BLaER1 treated with 17β-estradiol and CSF1 and Interleukin-3, amounts not matched to agents 10 nM and 100 nM (cell line): Measurements from ENCODE around the gene MYL4.
"Not testable (repeated sequence)": the region's sequence is repeated elsewhere in the genome, so short reads cannot be mapped to it uniquely, and the experiment has no call there.

ENCODE experiments used
- H3K27ac ChIP-seq, 11 experiments: shearing (Covaris generic); formaldehyde crosslinking; 2 replicates each; pipeline ENCODE4 v1.8.1; 2022
- H3K27me3 ChIP-seq, 11 experiments: shearing (Covaris generic); formaldehyde crosslinking; 2 replicates each; pipeline ENCODE4 v1.8.1; 2022
- H3K36me3 ChIP-seq, 11 experiments: shearing (Covaris generic); formaldehyde crosslinking; 2 replicates each; pipeline ENCODE4 v1.8.1; 2022
- H3K4me1 ChIP-seq, 10 experiments: shearing (Covaris generic); formaldehyde crosslinking; 2 replicates each; pipeline ENCODE4 v1.8.1; 2022
- H3K4me2 ChIP-seq, 11 experiments: shearing (Covaris generic); formaldehyde crosslinking; 2 replicates each; pipeline ENCODE4 v1.8.1; 2022
- H3K4me3 ChIP-seq, 10 experiments: shearing (Covaris generic); formaldehyde crosslinking; 2 replicates each; pipeline ENCODE4 v1.8.1; 2022
- H3K9ac ChIP-seq, 11 experiments: shearing (Covaris generic); formaldehyde crosslinking; 2 replicates each; pipeline ENCODE4 v1.8.1; 2022
- H3K9me3 ChIP-seq, 11 experiments: shearing (Covaris generic); formaldehyde crosslinking; replicated peaks in 1 of 11; 2 replicates each; pipeline ENCODE4 v1.8.1; 2022
- H4K20me1 ChIP-seq, 11 experiments: shearing (Covaris generic); formaldehyde crosslinking; 2 replicates each; pipeline ENCODE4 v1.8.1; 2022
- Cebpa-rat ChIP-seq, 11 experiments: shearing (Covaris generic); IDR thresholded peaks; 2 replicates each; pipeline ENCODE4 v1.8.1; 2022

Gene MYL4

GRCh38 chr17:47208744-47209488, at the start of gene MYL4:
MYL4 (plus strand) TSS chr17:47209348; CDS start chr17:47209423, 75 bp downstream.
- Histone ChIP-seq H3K36me3 (no peaks in the 10 kb centered on the region), H3K4me3 (peak within 1 kb of the TSS in 3 of 10 experiments; percentile 9 to 44 (median 20); a peak in 5 of 20 replicates), H3K9ac (peak within 1 kb of the TSS in 4 of 11 experiments; percentile 30 to 60 (median 53); a peak in 8 of 22 replicates), H3K27ac (peak within 1 kb of the TSS in 4 of 11 experiments; percentile 21 to 43 (median 34); a peak in 7 of 22 replicates), H3K4me2 (peak within 1 kb of the TSS; percentile 27 to 96 (median 89)), H3K9me3 (no peaks in the 10 kb centered on the region), H4K20me1 (peaks cover 0 to 15% (median 7%) of the 10 kb centered on the region in 11 experiments; a peak in 6 of 22 replicates), H3K27me3 (peaks cover 0 to 22% (median 0%) of the 10 kb centered on the region in 11 experiments; a peak in 4 of 22 replicates), H3K4me1 (peaks cover 53 to 73% (median 70%) of the 10 kb centered on the region in 10 experiments)
- TF ChIP-seq Cebpa-rat (IDR thresholded peaks at IDR 0.05): no peak

DNA sequence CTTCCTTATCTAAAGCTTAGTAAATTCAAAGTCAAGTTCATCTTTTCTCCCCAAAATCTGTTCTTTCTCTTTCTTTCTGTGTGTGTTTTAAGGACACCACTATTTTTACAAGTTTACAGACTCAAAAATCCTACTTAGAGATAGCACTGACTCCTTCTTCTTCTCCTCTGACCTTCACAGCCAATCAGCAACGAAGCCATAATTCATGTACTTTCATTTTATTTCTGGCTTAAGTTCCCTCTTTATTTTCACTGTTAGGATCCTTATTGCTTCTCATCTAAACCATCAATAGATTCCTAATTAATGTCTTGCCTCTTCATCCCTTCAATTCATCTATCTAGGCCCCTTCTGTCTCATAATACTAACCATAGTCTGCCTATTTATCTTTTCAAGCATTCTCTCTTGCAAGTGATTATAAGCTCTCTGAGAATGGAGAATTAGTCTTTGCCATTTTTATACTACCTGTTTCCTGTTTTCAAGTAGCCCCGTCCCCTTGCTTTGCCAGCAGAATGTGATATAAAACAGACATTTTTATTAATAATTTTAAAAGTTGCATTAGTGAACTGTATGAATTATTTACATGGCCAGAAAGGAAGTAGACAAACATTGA, 47.0 kb upstream of the MYL4 start:
- no peak for TF ChIP-seq Cebpa-rat (IDR thresholded peaks at IDR 0.05)
- H3K27ac ChIP-seq: no peak overlapping the region
- no peaks in the 10 kb centered on the region for H3K27me3 ChIP-seq
- H3K9me3 ChIP-seq: no peaks in the 10 kb centered on the region
- H3K4me2 ChIP-seq: peak overlapping the region in 9 of 11 experiments; percentile 4 to 74 (median 38); a peak in 14 of 22 replicates
- H3K9ac ChIP-seq: peak overlapping the region in 1 of 11 experiments; percentile 2; a peak in 2 of 22 replicates
- H3K36me3 ChIP-seq: peaks cover 67 to 100% (median 82%) of the 10 kb centered on the region in 11 experiments
- no peak overlapping the region; a peak in 2 of 20 replicates for H3K4me3 ChIP-seq
- peaks cover 0 to 25% (median 12%) of the 10 kb centered on the region in 10 experiments; a peak in 11 of 20 replicates for H3K4me1 ChIP-seq
- H4K20me1 ChIP-seq: peaks cover 7 to 49% (median 28%) of the 10 kb centered on the region in 11 experiments; a peak in 16 of 22 replicates

GRCh38 chr17:47164263-47164662, 44.9 kb upstream of the MYL4 start:
- Histone ChIP-seq H3K27ac (no peak overlapping the region), H3K4me2 (no peak overlapping the region), H3K9ac (no peak overlapping the region), H3K4me3 (no peak overlapping the region), H3K9me3 (no peaks in the 10 kb centered on the region), H3K36me3 (peaks cover 69 to 100% (median 89%) of the 10 kb centered on the region in 11 experiments), H3K27me3 (no peaks in the 10 kb centered on the region), H4K20me1 (peaks cover 20 to 55% (median 31%) of the 10 kb centered on the region in 11 experiments; a peak in 19 of 22 replicates), H3K4me1 (peaks cover 4 to 21% (median 13%) of the 10 kb centered on the region in 10 experiments; a peak in 11 of 20 replicates)
- no peak for TF ChIP-seq Cebpa-rat (IDR thresholded peaks at IDR 0.05)

GRCh38 chr17:47165137-47165536, 44.0 kb upstream of the MYL4 start:
- H3K36me3 ChIP-seq: peaks cover 69 to 100% (median 88%) of the 10 kb centered on the region in 11 experiments

GRCh38 chr17:47166854-47167253, 42.3 kb upstream of the MYL4 start:
- Histone ChIP-seq H3K36me3 (peaks cover 66 to 100% (median 88%) of the 10 kb centered on the region in 11 experiments), H4K20me1 (peaks cover 31 to 70% (median 46%) of the 10 kb centered on the region in 11 experiments; a peak in 21 of 22 replicates)
- not testable (repeated sequence) for H3K4me2 ChIP-seq

More at GRCh38 chr17:47165137-47165536, 44.0 kb upstream of the MYL4 start:
- no peak overlapping the region for H3K4me3 ChIP-seq
- no peak overlapping the region for H3K27ac ChIP-seq
- peaks cover 4 to 26% (median 14%) of the 10 kb centered on the region in 10 experiments; a peak in 11 of 20 replicates for H3K4me1 ChIP-seq
- no peaks in the 10 kb centered on the region for H3K9me3 ChIP-seq
- no peaks in the 10 kb centered on the region for H3K27me3 ChIP-seq
- no peak overlapping the region for H3K4me2 ChIP-seq
- no peak overlapping the region for H3K9ac ChIP-seq
- TF ChIP-seq Cebpa-rat (IDR thresholded peaks at IDR 0.05): no peak
- H4K20me1 ChIP-seq: peaks cover 22 to 60% (median 34%) of the 10 kb centered on the region in 11 experiments; a peak in 19 of 22 replicates

DNA sequence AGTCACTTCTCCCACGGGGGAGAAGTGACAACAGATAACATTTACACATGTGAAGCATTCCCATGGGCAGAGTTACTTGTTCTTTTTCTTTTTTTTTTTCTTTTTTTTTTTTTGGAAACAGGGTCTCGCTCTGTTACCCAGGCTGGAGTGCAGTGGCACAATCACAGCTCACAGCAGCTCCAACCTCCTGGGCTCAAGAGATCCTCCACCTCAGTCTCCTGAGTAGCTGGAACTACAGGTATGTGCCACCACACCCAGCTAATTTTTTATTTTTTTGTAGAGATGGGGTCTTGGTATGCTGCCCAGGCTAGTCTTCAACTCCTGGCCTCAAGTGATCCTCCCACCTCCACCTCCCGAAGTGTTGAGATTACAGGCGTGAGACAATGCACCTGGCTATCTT, 40.3 kb upstream of the MYL4 start:
- H3K27ac ChIP-seq, H3K4me2 ChIP-seq, H3K27me3 ChIP-seq, H3K4me3 ChIP-seq, H3K9me3 ChIP-seq, H3K9ac ChIP-seq: not testable (repeated sequence)
- peaks cover 14 to 30% (median 16%) of the 10 kb centered on the region in 10 experiments for H3K4me1 ChIP-seq
- peaks cover 41 to 74% (median 54%) of the 10 kb centered on the region in 11 experiments; a peak in 21 of 22 replicates for H4K20me1 ChIP-seq
- peaks cover 72 to 99% (median 87%) of the 10 kb centered on the region in 11 experiments for H3K36me3 ChIP-seq

More at GRCh38 chr17:47166854-47167253, 42.3 kb upstream of the MYL4 start:
- peaks cover 4 to 27% (median 13%) of the 10 kb centered on the region in 10 experiments; a peak in 11 of 20 replicates for H3K4me1 ChIP-seq
- H3K9me3 ChIP-seq, H3K27ac ChIP-seq, H3K4me3 ChIP-seq, H3K9ac ChIP-seq, H3K27me3 ChIP-seq: not testable (repeated sequence)

DNA sequence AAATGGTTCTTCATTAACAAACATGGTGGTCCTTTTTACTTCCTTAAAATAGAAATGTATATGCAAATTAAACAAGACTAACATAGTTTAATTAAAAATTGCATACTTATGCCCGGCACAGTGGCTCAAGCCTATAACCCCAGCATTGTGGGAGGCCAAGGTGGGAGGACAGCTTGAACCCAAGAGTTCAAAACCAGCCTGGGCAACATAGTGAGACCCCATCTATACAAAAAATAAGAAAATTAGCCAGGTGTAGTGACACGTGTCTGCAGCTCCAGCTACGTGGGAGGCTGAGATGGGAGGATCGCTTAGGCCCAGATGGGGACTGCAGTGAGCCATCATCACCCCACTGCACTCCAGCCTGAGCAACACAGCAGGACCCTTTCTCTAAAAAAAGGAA, 38.4 kb upstream of the MYL4 start:
- peaks cover 79 to 99% (median 87%) of the 10 kb centered on the region in 11 experiments for H3K36me3 ChIP-seq
- no peaks in the 10 kb centered on the region for H3K27me3 ChIP-seq
- TF ChIP-seq Cebpa-rat (IDR thresholded peaks at IDR 0.05): no peak
- H3K4me2 ChIP-seq: no peak overlapping the region
- no peak overlapping the region for H3K27ac ChIP-seq
- no peak overlapping the region for H3K4me3 ChIP-seq
- H3K9ac ChIP-seq: no peak overlapping the region
- peaks cover 0 to 13% (median 0%) of the 10 kb centered on the region in 11 experiments; a peak in 5 of 22 replicates for H3K9me3 ChIP-seq
- peaks cover 15 to 48% (median 32%) of the 10 kb centered on the region in 10 experiments for H3K4me1 ChIP-seq
- H4K20me1 ChIP-seq: peaks cover 40 to 81% (median 62%) of the 10 kb centered on the region in 11 experiments; a peak in 21 of 22 replicates

DNA sequence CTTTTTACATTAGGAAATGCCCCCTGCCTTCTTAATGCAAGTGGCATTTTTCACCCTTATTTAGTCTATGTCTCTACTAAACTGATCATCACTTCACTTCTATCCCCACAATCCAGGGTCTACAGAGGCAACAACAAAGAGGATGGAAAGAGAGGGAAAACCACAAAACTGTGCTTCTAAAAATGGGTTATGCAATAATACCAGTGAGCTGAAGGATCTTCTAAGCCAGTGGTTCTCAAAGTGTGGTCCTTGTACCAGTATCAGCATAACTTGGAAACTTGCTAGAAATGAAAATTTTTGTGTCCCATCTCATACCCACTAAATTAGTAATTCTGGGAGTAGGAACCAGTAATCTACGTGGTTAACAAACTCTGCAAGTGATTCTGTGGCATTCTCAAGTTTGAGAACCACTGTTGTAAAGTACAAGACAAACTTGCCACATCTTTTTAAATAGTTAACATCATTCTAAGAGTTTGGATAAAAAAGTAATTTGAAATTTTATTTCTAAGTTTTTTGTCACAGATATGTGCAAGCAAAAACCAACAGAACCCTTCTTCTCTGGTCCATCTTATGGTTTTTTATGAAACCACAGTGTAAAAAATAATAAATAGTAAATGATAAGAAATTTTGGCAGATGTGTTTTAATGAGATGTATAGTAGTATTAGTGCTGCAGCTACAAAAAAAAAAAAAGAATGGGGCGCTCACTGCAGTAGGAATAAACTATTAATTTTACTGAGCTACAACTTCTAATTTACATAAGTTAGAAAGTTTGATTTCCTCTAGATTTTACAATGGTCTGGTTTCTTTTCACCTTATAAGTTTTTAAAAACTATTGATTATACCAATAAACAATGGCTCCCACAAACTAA, 36.2 kb upstream of the MYL4 start:
- H3K27ac ChIP-seq: no peak overlapping the region
- H3K9me3 ChIP-seq: peaks cover 0 to 14% (median 0%) of the 10 kb centered on the region in 11 experiments; a peak in 5 of 22 replicates
- peaks cover 76 to 99% (median 88%) of the 10 kb centered on the region in 11 experiments for H3K36me3 ChIP-seq
- peak overlapping the region in 1 of 11 experiments; percentile 24; a peak in 1 of 22 replicates for H3K9ac ChIP-seq
- H4K20me1 ChIP-seq: peaks cover 50 to 96% (median 78%) of the 10 kb centered on the region in 11 experiments; a peak in 21 of 22 replicates
- H3K4me1 ChIP-seq: peaks cover 15 to 51% (median 34%) of the 10 kb centered on the region in 10 experiments
- H3K4me3 ChIP-seq: no peak overlapping the region
- H3K4me2 ChIP-seq: peak overlapping the region; percentile 26 to 84 (median 45); a peak in 21 of 22 replicates
- TF ChIP-seq Cebpa-rat (IDR thresholded peaks at IDR 0.05): peak in 2 of 11 experiments; percentile 41 to 73; a peak in 3 of 22 replicates
- H3K27me3 ChIP-seq: no peaks in the 10 kb centered on the region

GRCh38 chr17:47174823-47175222, 34.3 kb upstream of the MYL4 start:
- not testable (repeated sequence) for H3K4me3 ChIP-seq, H3K9ac ChIP-seq, H3K27ac ChIP-seq, H3K27me3 ChIP-seq
- peaks cover 15 to 43% (median 32%) of the 10 kb centered on the region in 10 experiments for H3K4me1 ChIP-seq
- H3K36me3 ChIP-seq: peaks cover 77 to 99% (median 88%) of the 10 kb centered on the region in 11 experiments
- peaks cover 0 to 14% (median 0%) of the 10 kb centered on the region in 11 experiments; a peak in 5 of 22 replicates for H3K9me3 ChIP-seq
- H4K20me1 ChIP-seq: peaks cover 45 to 100% (median 92%) of the 10 kb centered on the region in 11 experiments; a peak in 21 of 22 replicates
- H3K4me2 ChIP-seq: peak overlapping the region in 9 of 11 experiments; percentile 0 to 54 (median 24); a peak in 12 of 22 replicates
